ENCODE measurements around the gene INPP5E. TPM values are rescaled to one million over a fixed set of nuclear protein-coding genes. Genes with fewer than 3 reads are reported as not detected.
A peak's percentile ranks its signal among the peaks of the same experiment; 100 is the strongest.

The INPP5E gene
- total RNA-seq, 2 experiments from 2014 or later = 20.2 to 21.3 TPM

DNA sequence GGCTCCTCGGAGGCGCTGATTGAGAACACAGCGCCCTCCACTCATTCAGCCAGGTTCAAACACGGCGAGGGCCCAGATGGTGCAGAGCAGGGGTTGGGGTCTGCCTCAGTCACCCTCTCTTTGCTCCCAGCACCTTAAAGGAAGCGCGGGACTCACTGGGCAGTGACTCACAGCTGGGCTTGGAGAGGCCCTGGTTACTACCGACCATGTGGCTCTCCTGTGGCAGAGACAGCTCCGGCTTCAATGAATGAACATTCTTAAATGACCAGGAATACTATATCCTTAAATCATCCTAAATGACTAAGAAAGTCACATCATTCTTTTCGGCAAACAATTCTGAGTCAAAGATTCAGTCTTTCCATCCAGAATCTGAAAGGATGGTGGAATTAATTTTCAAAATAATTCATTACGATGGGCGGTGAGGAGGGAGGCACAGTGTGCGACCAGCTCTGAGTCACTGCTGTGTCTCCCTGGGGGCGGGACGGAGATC lies 1.6 kb upstream of the INPP5E start:
- Histone ChIP-seq H3K79me2 (ENCODE audit: insufficient read depth, low read depth, low read length) (peaks cover 25% of the 10 kb centered on the region; the same call in 1 of the 2 replicates), H3K4me2 (ENCODE audit: low read length) (no peak overlapping the region), H4K20me1 (ENCODE audit: insufficient read depth, low read length) (peaks cover 8% of the 10 kb centered on the region), H3K4me1 (ENCODE audit: insufficient read depth, low read length, poor library complexity, severe bottlenecking) (peaks cover 23% of the 10 kb centered on the region), H2AFZ (ENCODE audit: low read length) (no peak overlapping the region), H3K9me3 (ENCODE audit: low read length) (no peaks in the 10 kb centered on the region), H3K9me2 (ENCODE audit: insufficient read depth, low read length) (no peaks in the 10 kb centered on the region), H3K4me3 (ENCODE audit: low read depth, low read length, poor library complexity, severe bottlenecking) (no peak overlapping the region), H3K27ac (ENCODE audit: low read depth, low read length, poor library complexity, severe bottlenecking) (no peak overlapping the region), H3K36me3 (ENCODE audit: insufficient read depth, low read length) (peaks cover 65% of the 10 kb centered on the region)
- TF ChIP-seq EZH2phosphoT487 (IDR thresholded peaks at IDR 0.05; ENCODE audit: borderline replicate concordance, low read depth, low read length) = no peak
- TF ChIP-seq, protein P1, sequence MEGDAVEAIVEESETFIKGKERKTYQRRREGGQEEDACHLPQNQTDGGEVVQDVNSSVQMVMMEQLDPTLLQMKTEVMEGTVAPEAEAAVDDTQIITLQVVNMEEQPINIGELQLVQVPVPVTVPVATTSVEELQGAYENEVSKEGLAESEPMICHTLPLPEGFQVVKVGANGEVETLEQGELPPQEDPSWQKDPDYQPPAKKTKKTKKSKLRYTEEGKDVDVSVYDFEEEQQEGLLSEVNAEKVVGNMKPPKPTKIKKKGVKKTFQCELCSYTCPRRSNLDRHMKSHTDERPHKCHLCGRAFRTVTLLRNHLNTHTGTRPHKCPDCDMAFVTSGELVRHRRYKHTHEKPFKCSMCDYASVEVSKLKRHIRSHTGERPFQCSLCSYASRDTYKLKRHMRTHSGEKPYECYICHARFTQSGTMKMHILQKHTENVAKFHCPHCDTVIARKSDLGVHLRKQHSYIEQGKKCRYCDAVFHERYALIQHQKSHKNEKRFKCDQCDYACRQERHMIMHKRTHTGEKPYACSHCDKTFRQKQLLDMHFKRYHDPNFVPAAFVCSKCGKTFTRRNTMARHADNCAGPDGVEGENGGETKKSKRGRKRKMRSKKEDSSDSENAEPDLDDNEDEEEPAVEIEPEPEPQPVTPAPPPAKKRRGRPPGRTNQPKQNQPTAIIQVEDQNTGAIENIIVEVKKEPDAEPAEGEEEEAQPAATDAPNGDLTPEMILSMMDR (conservative IDR thresholded peaks at IDR 0.05; ENCODE audit: low read length) = no peak
- POLR2A ChIA-PET = no interaction called here
- DNase-seq (ENCODE audit: low spot score) = no peak
- intact Hi-C loops (cut with micrococcal nuclease; ENCODE audit: unreplicated experiment) = no loop called here
- no TSS peak for BruUV-seq (replicated peaks)
- CTCF ChIA-PET (ENCODE audit: unreplicated experiment) = no interaction called here

DNA sequence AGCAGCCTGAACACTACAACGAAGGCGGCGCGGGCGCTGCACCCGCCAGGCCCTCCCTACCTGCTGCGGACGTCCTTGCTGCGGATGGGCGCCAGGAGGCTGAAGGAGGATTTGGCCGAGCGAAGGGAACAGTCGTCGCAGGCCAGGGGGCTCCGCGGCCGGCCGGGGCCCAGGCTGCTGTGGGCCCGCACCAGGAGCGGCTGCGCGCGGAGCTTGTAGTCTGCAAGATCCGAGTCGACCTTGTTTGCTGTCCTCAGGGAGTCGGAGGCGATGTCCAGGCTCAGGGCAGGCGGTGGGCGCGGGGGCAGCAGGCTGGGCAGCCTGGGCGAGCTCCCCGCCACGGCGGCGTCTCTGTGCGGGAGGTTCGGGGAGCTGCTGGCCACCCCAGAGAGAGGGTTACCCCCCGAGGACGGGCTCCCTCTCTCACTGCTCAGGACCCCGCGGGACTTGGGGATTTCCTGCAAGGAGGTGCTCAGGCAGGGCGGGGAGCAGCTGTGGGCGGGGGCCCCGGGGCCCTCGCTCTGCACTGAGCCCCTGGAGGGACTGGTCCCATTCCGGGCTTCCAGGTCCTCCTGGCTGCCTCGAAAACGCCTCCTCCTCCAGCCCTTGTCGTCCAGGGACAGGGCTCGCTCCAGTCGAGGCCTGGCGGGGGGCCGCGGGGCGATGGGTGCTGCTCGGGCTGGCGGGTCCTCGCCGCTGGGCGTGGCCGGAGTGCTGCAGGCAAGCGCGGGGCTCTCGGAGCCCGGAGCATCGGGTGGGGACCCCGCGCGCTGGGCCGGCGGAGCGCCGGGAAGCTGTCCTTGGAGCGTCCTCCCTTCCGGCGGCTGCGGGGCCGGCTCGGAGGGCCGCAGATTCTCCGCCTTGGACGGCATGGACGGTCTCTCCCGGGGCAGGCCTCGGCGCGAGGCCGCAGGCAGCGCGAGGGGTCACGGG lies 831 bp downstream of the INPP5E start:
- H3K4me1 ChIP-seq (ENCODE audit: insufficient read depth, low read length, poor library complexity, severe bottlenecking) = peaks cover 23% of the 10 kb centered on the region
- BruUV-seq (replicated peaks) = no TSS peak
- peak overlapping the region; percentile 91 for H3K4me2 ChIP-seq (ENCODE audit: low read length)
- peak overlapping the region; percentile 49 for H3K27ac ChIP-seq (ENCODE audit: low read depth, low read length, poor library complexity, severe bottlenecking)
- H3K79me2 ChIP-seq (ENCODE audit: insufficient read depth, low read depth, low read length) = peaks cover 25% of the 10 kb centered on the region; the same call in 1 of the 2 replicates
- H4K20me1 ChIP-seq (ENCODE audit: insufficient read depth, low read length) = peaks cover 8% of the 10 kb centered on the region
- TF ChIP-seq, protein P1 (conservative IDR thresholded peaks at IDR 0.05; ENCODE audit: low read length) = no peak
- no peak for TF ChIP-seq EZH2phosphoT487 (IDR thresholded peaks at IDR 0.05; ENCODE audit: borderline replicate concordance, low read depth, low read length)
- peak overlapping the region; percentile 15; the same call in 1 of the 2 replicates for H2AFZ ChIP-seq (ENCODE audit: low read length)
- ChIA-PET POLR2A (no interaction called here), CTCF (ENCODE audit: unreplicated experiment) (no interaction called here)
- intact Hi-C loops (cut with micrococcal nuclease; ENCODE audit: unreplicated experiment) = loop anchor here (1.0 to 2.0 kb wide), 2 partner anchors 39 to 44 kb away; partner anchors contain the start of genes SEC16A and SNAPC4
- peak; percentile 61 for DNase-seq (ENCODE audit: low spot score)
- no peaks in the 10 kb centered on the region for H3K9me3 ChIP-seq (ENCODE audit: low read length)
- H3K4me3 ChIP-seq (ENCODE audit: low read depth, low read length, poor library complexity, severe bottlenecking) = peak overlapping the region; percentile 87
- H3K9me2 ChIP-seq (ENCODE audit: insufficient read depth, low read length) = no peaks in the 10 kb centered on the region
- peaks cover 41% of the 10 kb centered on the region; the same call in 1 of the 2 replicates for H3K36me3 ChIP-seq (ENCODE audit: insufficient read depth, low read length)

Measured in OCI-LY7 (cell line).